ENCODE data around the gene DAW1.

- no peak for TF ChIP-seq CTCF (IDR thresholded peaks at IDR 0.05; ENCODE audit: low read depth, low read length)
- TF ChIP-seq EZH2phosphoT487 (IDR thresholded peaks at IDR 0.05; ENCODE audit: low read depth) = no peak
These were observed 42.9 kb downstream of the DAW1 start for GRCh38 chr2:227914362-227914761.
